ENCODE measurements around the gene COL15A1.
"Not testable (repeated sequence)": the region's sequence is repeated elsewhere in the genome, so short reads cannot be mapped to it uniquely, and the experiment has no call there.

The COL15A1 gene

GRCh38 chr9:98943682-98944056 lies at the start of gene COL15A1:
TSS of gene COL15A1 (plus strand) at chr9:98943907. CDS start at chr9:98944062, 155 bp downstream.
- DNase-seq (ENCODE audit: insufficient read length, low spot score) (no peak), FAIRE-seq (no peak)

GRCh38 chr9:98894171-98894570 lies 49.5 kb upstream of the COL15A1 start:
- FAIRE-seq (no peak), DNase-seq (ENCODE audit: insufficient read length, low spot score) (no peak)

- DNase-seq (ENCODE audit: insufficient read length, low spot score), result no peak
- no peak for FAIRE-seq
These were observed 48.9 kb upstream of the COL15A1 start for GRCh38 chr9:98894761-98895160.

GRCh38 chr9:98896632-98897031 lies 47.1 kb upstream of the COL15A1 start:
- FAIRE-seq, result no peak
- no peak for DNase-seq (ENCODE audit: insufficient read length, low spot score)

- FAIRE-seq (no peak), DNase-seq (ENCODE audit: insufficient read length, low spot score) (no peak)
These were observed 46.0 kb upstream of the COL15A1 start for GRCh38 chr9:98897745-98898144.

- DNase-seq (ENCODE audit: insufficient read length, low spot score), result no peak
These were observed 44.2 kb upstream of the COL15A1 start for GRCh38 chr9:98899408-98900056.

GRCh38 chr9:98900244-98900643 lies 43.5 kb upstream of the COL15A1 start:
- FAIRE-seq (no peak), DNase-seq (ENCODE audit: insufficient read length, low spot score) (no peak)

More at GRCh38 chr9:98899408-98900056, 44.2 kb upstream of the COL15A1 start:
- no peak for FAIRE-seq

- FAIRE-seq (no peak), DNase-seq (ENCODE audit: insufficient read length, low spot score) (no peak)
These were observed 43.0 kb upstream of the COL15A1 start for GRCh38 chr9:98900725-98901124.

- FAIRE-seq, result not testable (repeated sequence)
These were observed 41.9 kb upstream of the COL15A1 start for GRCh38 chr9:98901843-98902242.

GRCh38 chr9:98902516-98902915 lies 41.2 kb upstream of the COL15A1 start:
- FAIRE-seq, result no peak

More at GRCh38 chr9:98901843-98902242, 41.9 kb upstream of the COL15A1 start:
- not testable (repeated sequence) for DNase-seq (ENCODE audit: insufficient read length, low spot score)

GRCh38 chr9:98902925-98903324 lies 40.8 kb upstream of the COL15A1 start:
- no peak for DNase-seq (ENCODE audit: insufficient read length, low spot score)
- no peak for FAIRE-seq

More at GRCh38 chr9:98902516-98902915, 41.2 kb upstream of the COL15A1 start:
- DNase-seq (ENCODE audit: insufficient read length, low spot score), result no peak

- FAIRE-seq (no peak), DNase-seq (ENCODE audit: insufficient read length, low spot score) (no peak)
These were observed 39.7 kb upstream of the COL15A1 start for GRCh38 chr9:98903961-98904411.

GRCh38 chr9:98905015-98905414 lies 38.7 kb upstream of the COL15A1 start:
- no peak for FAIRE-seq
- no peak for DNase-seq (ENCODE audit: insufficient read length, low spot score)

GRCh38 chr9:98906273-98907040 lies 37.2 kb upstream of the COL15A1 start:
- FAIRE-seq (no peak), DNase-seq (ENCODE audit: insufficient read length, low spot score) (no peak)

GRCh38 chr9:98907055-98907454 lies 36.7 kb upstream of the COL15A1 start:
- DNase-seq (ENCODE audit: insufficient read length, low spot score) (no peak), FAIRE-seq (no peak)

- FAIRE-seq, result no peak
- no peak for DNase-seq (ENCODE audit: insufficient read length, low spot score)
These were observed 34.6 kb upstream of the COL15A1 start for GRCh38 chr9:98908897-98909634.

- DNase-seq (ENCODE audit: insufficient read length, low spot score) (no peak), FAIRE-seq (no peak)
These were observed 33.8 kb upstream of the COL15A1 start for GRCh38 chr9:98909935-98910334.

GRCh38 chr9:98911042-98911441 lies 32.7 kb upstream of the COL15A1 start:
- FAIRE-seq (no peak), DNase-seq (ENCODE audit: insufficient read length, low spot score) (no peak)

GRCh38 chr9:98911738-98912137 lies 32.0 kb upstream of the COL15A1 start:
- DNase-seq (ENCODE audit: insufficient read length, low spot score); FAIRE-seq: not testable (repeated sequence)

GRCh38 chr9:98912450-98912849 lies 31.3 kb upstream of the COL15A1 start:
- FAIRE-seq (no peak), DNase-seq (ENCODE audit: insufficient read length, low spot score) (no peak)

- no peak for DNase-seq (ENCODE audit: insufficient read length, low spot score)
- no peak for FAIRE-seq
These were observed 30.7 kb upstream of the COL15A1 start for GRCh38 chr9:98913044-98913443.

Data from GM19239 (cell line).